Measurements from ENCODE around the gene GRIA4.

DNA sequence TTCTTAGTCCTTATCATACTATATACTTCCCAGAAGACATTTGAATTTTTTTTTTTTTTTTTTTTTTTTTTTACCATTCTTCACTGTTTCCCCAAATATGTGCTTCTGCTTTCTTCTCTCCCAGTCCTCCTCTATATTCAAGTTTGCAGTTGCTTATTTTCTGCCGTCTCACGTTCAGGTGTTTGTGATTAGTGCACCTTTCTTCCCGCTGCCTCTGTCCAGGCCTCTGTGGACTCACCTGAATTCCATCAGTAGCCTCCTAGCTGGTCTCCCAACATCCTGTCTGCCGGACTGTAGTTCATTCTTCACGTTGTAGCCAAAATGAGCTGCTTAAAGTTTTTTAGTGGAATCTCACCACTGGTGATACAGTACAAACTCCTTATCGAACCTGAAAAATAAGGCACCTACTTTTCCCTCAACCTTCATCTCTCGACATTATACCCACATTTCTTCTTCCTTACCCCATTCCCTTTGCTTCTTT, 413.0 kb downstream of the GRIA4 start:
- TF ChIP-seq POLR2AphosphoS5 (IDR thresholded peaks at IDR 0.05) (no peak), POLR2A (IDR thresholded peaks at IDR 0.05) (no peak)
- TF ChIP-seq, protein P1, sequence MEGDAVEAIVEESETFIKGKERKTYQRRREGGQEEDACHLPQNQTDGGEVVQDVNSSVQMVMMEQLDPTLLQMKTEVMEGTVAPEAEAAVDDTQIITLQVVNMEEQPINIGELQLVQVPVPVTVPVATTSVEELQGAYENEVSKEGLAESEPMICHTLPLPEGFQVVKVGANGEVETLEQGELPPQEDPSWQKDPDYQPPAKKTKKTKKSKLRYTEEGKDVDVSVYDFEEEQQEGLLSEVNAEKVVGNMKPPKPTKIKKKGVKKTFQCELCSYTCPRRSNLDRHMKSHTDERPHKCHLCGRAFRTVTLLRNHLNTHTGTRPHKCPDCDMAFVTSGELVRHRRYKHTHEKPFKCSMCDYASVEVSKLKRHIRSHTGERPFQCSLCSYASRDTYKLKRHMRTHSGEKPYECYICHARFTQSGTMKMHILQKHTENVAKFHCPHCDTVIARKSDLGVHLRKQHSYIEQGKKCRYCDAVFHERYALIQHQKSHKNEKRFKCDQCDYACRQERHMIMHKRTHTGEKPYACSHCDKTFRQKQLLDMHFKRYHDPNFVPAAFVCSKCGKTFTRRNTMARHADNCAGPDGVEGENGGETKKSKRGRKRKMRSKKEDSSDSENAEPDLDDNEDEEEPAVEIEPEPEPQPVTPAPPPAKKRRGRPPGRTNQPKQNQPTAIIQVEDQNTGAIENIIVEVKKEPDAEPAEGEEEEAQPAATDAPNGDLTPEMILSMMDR (IDR thresholded peaks at IDR 0.05): no peak

Data from upper lobe of left lung (tissue), 4 donors.